Activated B cell treated with CpG ODN at 0.5 μM for 24 hours (primary cell): ENCODE data around the gene BBIP1. TPM values are rescaled to one million over a fixed set of nuclear protein-coding genes. Genes with fewer than 3 reads are reported as not detected.
A peak's percentile ranks its signal among the peaks of the same experiment; 100 is the strongest.

ENCODE experiments used
- ATAC-seq: fragments of 200-7000 bp; cut with Tn5 transposase; one replicate; pipeline ENCODE4 v1.10.0; 2021; ENCODE audit warnings: low read depth, mild to moderate bottlenecking, moderate library complexity
- CTCF ChIA-PET: fragments of 350-600 bp; sonication (Branson Sonifier 250); formaldehyde crosslinking; loops from one replicate; lab custom pipeline; 2021; ENCODE audit warnings: antibody characterized with exemption; lab: Charles Lee
- POLR2A ChIA-PET: fragments of 350-600 bp; sonication (Branson Sonifier 250); formaldehyde crosslinking; loops from one replicate; lab custom pipeline; 2021; ENCODE audit warnings: antibody characterized with exemption; lab: Charles Lee
- DNase-seq: peaks from one replicate; pipeline ENCODE4 v3.0.0; 2022
- H3K27ac Mint-ChIP-seq: one replicate; pipeline ENCODE4 v1.8.0; 2020; ENCODE audit warnings: mixed read lengths
- H3K27me3 Mint-ChIP-seq: one replicate; pipeline ENCODE4 v1.8.0; 2021; ENCODE audit warnings: mixed read lengths
- H3K36me3 Mint-ChIP-seq: one replicate; pipeline ENCODE4 v1.8.0; 2021; ENCODE audit warnings: low read depth, mixed read lengths
- H3K4me1 Mint-ChIP-seq: one replicate; pipeline ENCODE4 v1.8.0; 2021; ENCODE audit warnings: mixed read lengths
- H3K4me3 Mint-ChIP-seq: one replicate; pipeline ENCODE4 v1.8.0; 2020; ENCODE audit warnings: mild to moderate bottlenecking, mixed read lengths
- H3K9me3 Mint-ChIP-seq: one replicate; pipeline ENCODE4 v1.8.0; 2020; ENCODE audit warnings: mixed read lengths
- intact Hi-C: fragments of 100-400 bp; cut with micrococcal nuclease; formaldehyde crosslinking; loops from one replicate; pipeline ENCODE4 v1.15.1; 2024
- total RNA-seq: library from RNA; stranded (reverse); gene quantifications from 2 replicates; pipeline ENCODE4 v1.2.3, GENCODE V29; 2022
- TF ChIP-seq, protein P1 (sequence below): fragments of 200-600 bp; IDR thresholded peaks from one replicate; pipeline ENCODE4 v1.8.0; 2022; ENCODE audit warnings: antibody characterized with exemption, mild to moderate bottlenecking

The BBIP1 gene
- total RNA-seq, 1 donor from 2014 or later, result 29.0 TPM

DNA sequence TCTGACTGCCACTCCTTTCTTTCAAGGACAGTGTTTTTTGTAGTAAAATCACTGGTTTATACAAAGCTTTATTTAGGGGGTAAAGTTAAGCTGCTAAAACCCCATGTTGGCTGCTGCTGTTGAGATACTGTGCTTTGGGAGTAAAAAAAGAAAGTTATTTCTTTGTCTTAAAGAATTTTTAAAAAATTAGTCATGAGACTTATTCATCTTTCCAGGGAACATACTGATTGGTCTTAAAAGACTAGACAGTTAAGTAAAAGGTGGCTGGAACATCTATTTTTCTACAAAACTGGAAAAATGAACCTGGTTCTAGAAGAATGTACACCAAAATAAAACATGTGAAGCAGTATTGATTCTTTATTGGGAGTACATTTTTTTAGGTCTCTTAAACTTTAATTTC, 20.6 kb downstream of the BBIP1 start:
- intact Hi-C loops, result no loop called here
- Mint-ChIP-seq H3K27me3 (no peaks in the 10 kb centered on the region), H3K4me3 (no peak overlapping the region), H3K4me1 (peaks cover 33% of the 10 kb centered on the region), H3K36me3 (peaks cover 78% of the 10 kb centered on the region), H3K9me3 (no peaks in the 10 kb centered on the region), H3K27ac (no peak overlapping the region)
- no peak for ATAC-seq
- no peak for DNase-seq
- TF ChIP-seq, protein P1, sequence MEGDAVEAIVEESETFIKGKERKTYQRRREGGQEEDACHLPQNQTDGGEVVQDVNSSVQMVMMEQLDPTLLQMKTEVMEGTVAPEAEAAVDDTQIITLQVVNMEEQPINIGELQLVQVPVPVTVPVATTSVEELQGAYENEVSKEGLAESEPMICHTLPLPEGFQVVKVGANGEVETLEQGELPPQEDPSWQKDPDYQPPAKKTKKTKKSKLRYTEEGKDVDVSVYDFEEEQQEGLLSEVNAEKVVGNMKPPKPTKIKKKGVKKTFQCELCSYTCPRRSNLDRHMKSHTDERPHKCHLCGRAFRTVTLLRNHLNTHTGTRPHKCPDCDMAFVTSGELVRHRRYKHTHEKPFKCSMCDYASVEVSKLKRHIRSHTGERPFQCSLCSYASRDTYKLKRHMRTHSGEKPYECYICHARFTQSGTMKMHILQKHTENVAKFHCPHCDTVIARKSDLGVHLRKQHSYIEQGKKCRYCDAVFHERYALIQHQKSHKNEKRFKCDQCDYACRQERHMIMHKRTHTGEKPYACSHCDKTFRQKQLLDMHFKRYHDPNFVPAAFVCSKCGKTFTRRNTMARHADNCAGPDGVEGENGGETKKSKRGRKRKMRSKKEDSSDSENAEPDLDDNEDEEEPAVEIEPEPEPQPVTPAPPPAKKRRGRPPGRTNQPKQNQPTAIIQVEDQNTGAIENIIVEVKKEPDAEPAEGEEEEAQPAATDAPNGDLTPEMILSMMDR, result no peak
- CTCF ChIA-PET, result interaction anchor here (2.7 kb wide), 1 partner anchor 152 kb away, joined by 15 read pairs; no protein-coding TSS in a partner anchor
- POLR2A ChIA-PET, result interaction anchor here (0.7 kb wide), 1 partner anchor 26 kb away, joined by 3 read pairs; no protein-coding TSS in a partner anchor

DNA sequence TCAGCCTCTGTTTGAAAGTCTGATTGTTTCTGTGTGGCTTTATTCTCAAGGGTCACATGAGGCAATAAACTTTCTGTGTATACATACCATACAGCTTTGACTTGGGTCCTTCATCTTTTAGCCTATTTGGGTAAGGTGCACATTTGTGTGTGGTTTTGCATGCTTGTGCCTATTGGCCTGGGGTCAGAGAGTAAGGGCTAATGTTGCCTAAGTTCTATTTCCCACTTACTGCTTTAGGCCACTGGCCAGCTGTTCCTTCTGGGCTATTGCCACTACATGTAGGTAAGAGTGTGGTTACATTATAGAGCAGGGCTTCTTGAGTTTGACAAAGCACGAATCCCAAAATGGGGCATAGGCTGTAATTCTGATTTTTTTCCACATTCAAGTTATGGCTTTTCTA, 21.8 kb downstream of the BBIP1 start:
- CTCF ChIA-PET, result interaction anchor here (0.6 to 7.7 kb wide), 7 partner anchors 10 to 303 kb away, joined by 3 to 131 read pairs (median 5); no protein-coding TSS in a partner anchor
- Mint-ChIP-seq H3K4me1 (peaks cover 26% of the 10 kb centered on the region), H3K27ac (no peak overlapping the region), H3K36me3 (peaks cover 78% of the 10 kb centered on the region), H3K27me3 (no peaks in the 10 kb centered on the region), H3K4me3 (no peak overlapping the region), H3K9me3 (no peaks in the 10 kb centered on the region)
- intact Hi-C loops, result no loop called here
- DNase-seq, result no peak
- TF ChIP-seq, protein P1, result no peak
- POLR2A ChIA-PET, result interaction anchor here (0.6 to 0.9 kb wide), 3 partner anchors 15 to 24 kb away, joined by 3 to 7 read pairs (median 3); no protein-coding TSS in a partner anchor
- ATAC-seq, result no peak

DNA sequence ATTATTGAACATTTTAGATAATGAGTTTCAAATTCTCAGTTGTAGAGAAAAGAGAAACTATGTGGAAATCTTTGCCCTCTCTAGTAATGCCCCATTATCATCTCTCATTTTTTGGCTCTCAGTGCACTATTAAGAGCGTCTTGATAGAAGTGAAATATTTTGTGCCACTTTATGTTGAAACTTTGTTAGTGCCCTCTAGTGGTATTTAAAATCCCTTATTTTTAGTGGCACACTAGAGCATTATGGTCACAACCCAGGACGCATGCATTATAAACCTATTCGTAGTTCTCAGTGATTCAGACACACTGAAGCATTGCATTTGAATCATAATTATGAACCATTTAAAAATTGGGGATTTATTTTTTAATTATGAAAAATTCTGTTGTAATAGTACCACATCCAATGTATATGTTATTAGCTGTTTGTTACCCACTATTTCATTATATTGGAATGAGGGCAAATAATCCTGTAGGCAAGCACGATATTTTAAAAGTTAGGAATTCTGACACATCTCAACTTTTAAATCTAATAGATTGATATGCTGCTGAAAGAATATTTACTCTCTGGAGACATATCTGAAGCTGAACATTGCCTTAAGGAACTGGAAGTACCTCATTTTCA, 25.3 kb downstream of the BBIP1 start:
- CTCF ChIA-PET, result interaction anchor here (0.7 to 7.7 kb wide), 20 partner anchors 9 to 283 kb away, joined by 3 to 131 read pairs (median 4); no protein-coding TSS in a partner anchor
- POLR2A ChIA-PET, result interaction anchor here (0.6 to 1.2 kb wide), 3 partner anchors 22 to 90 kb away, joined by 3 to 4 read pairs (median 4); partner anchors contain the start of genes BBIP1, PDCD4 and SHOC2
- TF ChIP-seq, protein P1, result no peak
- Mint-ChIP-seq H3K27me3 (no peaks in the 10 kb centered on the region), H3K36me3 (peaks cover 77% of the 10 kb centered on the region), H3K9me3 (no peaks in the 10 kb centered on the region), H3K4me3 (no peak overlapping the region), H3K27ac (no peak overlapping the region), H3K4me1 (peaks cover 22% of the 10 kb centered on the region)
- DNase-seq, result no peak
- intact Hi-C loops, result loop anchor here (1.0 to 5.0 kb wide), 8 partner anchors 19 to 704 kb away; no protein-coding TSS in a partner anchor
- peak; percentile 93 for ATAC-seq

DNA sequence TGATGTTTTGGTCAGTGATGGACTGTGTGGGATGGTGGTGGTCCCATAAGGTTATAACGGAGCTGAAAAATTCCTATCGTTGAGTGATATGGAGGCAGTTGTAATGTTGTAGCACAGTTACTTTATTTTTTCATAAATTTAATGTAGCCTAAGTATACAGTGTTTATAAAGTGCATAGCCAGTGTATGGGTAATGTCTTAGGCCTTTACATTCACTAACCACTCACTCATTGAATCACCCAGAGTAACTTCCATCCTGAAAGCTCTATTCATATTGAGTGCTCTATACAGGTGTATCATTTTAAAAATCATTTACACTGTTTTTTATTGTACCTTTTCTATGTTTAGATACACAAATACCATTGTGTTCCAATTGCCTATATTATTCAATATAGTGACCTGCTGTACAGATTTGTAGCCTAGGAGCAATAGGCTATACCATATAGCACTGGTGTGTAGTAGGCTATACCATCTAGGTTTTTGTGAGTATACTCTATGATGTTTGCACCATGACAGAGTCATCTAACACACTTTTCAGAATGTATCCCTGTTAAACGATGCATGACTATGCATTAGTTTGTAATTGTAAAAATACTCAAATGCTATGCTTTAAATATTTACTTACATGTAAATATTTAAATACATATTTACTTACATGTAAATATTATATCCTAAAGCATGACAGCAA, 26.2 kb downstream of the BBIP1 start:
- Mint-ChIP-seq H3K9me3 (no peaks in the 10 kb centered on the region), H3K4me1 (peaks cover 22% of the 10 kb centered on the region), H3K27ac (no peak overlapping the region), H3K4me3 (no peak overlapping the region), H3K36me3 (peaks cover 73% of the 10 kb centered on the region), H3K27me3 (no peaks in the 10 kb centered on the region)
- intact Hi-C loops, result loop anchor here (1.0 to 5.0 kb wide), 8 partner anchors 18 to 705 kb away; no protein-coding TSS in a partner anchor
- ChIA-PET CTCF (interaction anchor here (1.3 to 7.7 kb wide), 10 partner anchors 9 to 147 kb away, joined by 3 to 131 read pairs (median 4); no protein-coding TSS in a partner anchor), POLR2A (interaction anchor here (1.0 kb wide), 1 partner anchor 20 kb away, joined by 3 read pairs; no protein-coding TSS in a partner anchor)
- DNase-seq (no peak), ATAC-seq (no peak)
- TF ChIP-seq, protein P1, result no peak
